HG02870 (cell line): ENCODE measurements around the gene ANKIB1.
"Not testable (repeated sequence)": the region's sequence is repeated elsewhere in the genome, so short reads cannot be mapped to it uniquely, and the experiment has no call there.

ENCODE experiments used
- ATAC-seq: cut with Tn5 transposase; IDR thresholded peaks from one replicate; pipeline ENCODE4 v1.9.1; 2021; ENCODE audit warnings: mild to moderate bottlenecking, moderate library complexity; ENCODE audit not compliant: unreplicated experiment

ANKIB1 gene

GRCh38 chr7:92400013-92400412, 154.2 kb downstream of the ANKIB1 start:
- ATAC-seq: no peak

GRCh38 chr7:92402920-92403759, 157.4 kb downstream of the ANKIB1 start:
- no peak for ATAC-seq

- ATAC-seq: no peak
Observed at GRCh38 chr7:92403760-92404074, 157.9 kb downstream of the ANKIB1 start.

GRCh38 chr7:92404170-92404614, 158.4 kb downstream of the ANKIB1 start:
- no peak for ATAC-seq

- ATAC-seq: no peak
Observed at GRCh38 chr7:92409357-92409756, 163.6 kb downstream of the ANKIB1 start.

GRCh38 chr7:92410162-92410561, 164.4 kb downstream of the ANKIB1 start:
- ATAC-seq: not testable (repeated sequence)

GRCh38 chr7:92412745-92413144, 167.0 kb downstream of the ANKIB1 start:
- no peak for ATAC-seq

- ATAC-seq: no peak
Observed at GRCh38 chr7:92413550-92413949, 167.8 kb downstream of the ANKIB1 start.

- ATAC-seq: no peak
Observed at GRCh38 chr7:92415225-92415624, 169.5 kb downstream of the ANKIB1 start.

GRCh38 chr7:92417913-92418312, 172.1 kb downstream of the ANKIB1 start:
- no peak for ATAC-seq

GRCh38 chr7:92421676-92422435, 176.1 kb downstream of the ANKIB1 start:
- ATAC-seq: no peak

GRCh38 chr7:92422926-92423325, 177.2 kb downstream of the ANKIB1 start:
- no peak for ATAC-seq

GRCh38 chr7:92423710-92424131, 177.9 kb downstream of the ANKIB1 start:
- no peak for ATAC-seq

- ATAC-seq: no peak
Observed at GRCh38 chr7:92425311-92425947, 179.7 kb downstream of the ANKIB1 start.

GRCh38 chr7:92427193-92427592, 181.4 kb downstream of the ANKIB1 start:
- ATAC-seq: no peak

GRCh38 chr7:92432299-92432946, 186.6 kb downstream of the ANKIB1 start:
- ATAC-seq: no peak

GRCh38 chr7:92433019-92433418, 187.2 kb downstream of the ANKIB1 start:
- no peak for ATAC-seq

GRCh38 chr7:92435542-92435941, 189.8 kb downstream of the ANKIB1 start:
- ATAC-seq: no peak

- no peak for ATAC-seq
Observed at GRCh38 chr7:92436612-92437445, 191.1 kb downstream of the ANKIB1 start.

- ATAC-seq: no peak
Observed at GRCh38 chr7:92437956-92438491, 192.2 kb downstream of the ANKIB1 start.
